Activated CD4-positive, CD25-positive, alpha-beta regulatory T cell treated with anti-CD3 and anti-CD28 coated beads, Interleukin-2, amount 50 U/mL, for 16 hours (primary cell): ENCODE measurements around the gene ARHGAP21.

Source experiments
- DNase-seq: peaks from one replicate; pipeline ENCODE4 v3.0.0-alpha.2; 2020; ENCODE audit warnings: low read depth, low spot score

Gene ARHGAP21

DNA sequence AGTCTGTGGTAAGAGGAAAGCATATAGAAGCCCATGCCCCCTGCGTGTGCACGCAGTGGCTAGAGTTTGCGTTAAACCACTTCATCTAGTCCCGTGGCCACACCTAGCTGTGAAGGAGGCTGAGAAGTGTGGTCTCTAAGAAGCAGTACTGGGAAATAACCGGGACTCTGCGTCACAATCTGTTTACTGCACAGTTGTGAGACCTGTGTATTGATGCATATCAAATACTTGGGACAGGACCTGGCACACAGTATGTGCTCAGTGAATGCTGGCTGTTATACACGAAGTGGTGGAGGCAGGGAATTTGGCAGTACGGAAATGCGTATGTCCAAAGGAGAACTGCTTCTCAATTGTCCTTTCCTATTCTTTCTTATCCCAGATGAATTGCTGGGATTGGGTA lies 149.5 kb downstream of the ARHGAP21 start:
- DNase-seq, result no peak

DNA sequence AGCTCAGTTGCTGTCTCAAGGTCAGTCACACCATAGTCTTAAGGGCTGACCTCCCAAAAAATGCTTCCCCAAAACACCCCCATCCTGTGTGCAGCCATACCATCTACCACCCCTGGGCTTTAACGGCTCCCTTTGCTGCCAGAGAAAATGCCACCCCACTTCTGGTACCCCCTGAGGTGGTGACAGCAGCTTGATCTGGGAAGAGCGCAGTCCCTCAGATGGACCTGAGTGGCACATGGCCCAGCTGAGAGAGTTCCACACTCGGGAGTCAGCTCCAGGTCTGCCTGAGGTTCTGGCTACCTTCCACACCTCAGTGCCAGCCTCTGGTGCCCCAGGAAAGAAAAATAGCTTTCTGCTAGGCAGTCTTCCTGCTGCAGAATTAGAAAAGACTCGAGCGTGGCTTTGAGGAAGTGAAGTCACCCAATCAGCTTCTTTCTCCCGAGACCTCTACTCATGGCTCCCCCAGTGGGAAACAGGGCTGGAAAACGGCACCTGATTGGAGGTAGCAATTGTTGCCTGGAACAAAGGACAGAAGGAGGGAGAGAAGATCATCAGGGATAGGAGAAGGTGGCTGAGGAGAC lies 151.7 kb downstream of the ARHGAP21 start:
- DNase-seq, result no peak

DNA sequence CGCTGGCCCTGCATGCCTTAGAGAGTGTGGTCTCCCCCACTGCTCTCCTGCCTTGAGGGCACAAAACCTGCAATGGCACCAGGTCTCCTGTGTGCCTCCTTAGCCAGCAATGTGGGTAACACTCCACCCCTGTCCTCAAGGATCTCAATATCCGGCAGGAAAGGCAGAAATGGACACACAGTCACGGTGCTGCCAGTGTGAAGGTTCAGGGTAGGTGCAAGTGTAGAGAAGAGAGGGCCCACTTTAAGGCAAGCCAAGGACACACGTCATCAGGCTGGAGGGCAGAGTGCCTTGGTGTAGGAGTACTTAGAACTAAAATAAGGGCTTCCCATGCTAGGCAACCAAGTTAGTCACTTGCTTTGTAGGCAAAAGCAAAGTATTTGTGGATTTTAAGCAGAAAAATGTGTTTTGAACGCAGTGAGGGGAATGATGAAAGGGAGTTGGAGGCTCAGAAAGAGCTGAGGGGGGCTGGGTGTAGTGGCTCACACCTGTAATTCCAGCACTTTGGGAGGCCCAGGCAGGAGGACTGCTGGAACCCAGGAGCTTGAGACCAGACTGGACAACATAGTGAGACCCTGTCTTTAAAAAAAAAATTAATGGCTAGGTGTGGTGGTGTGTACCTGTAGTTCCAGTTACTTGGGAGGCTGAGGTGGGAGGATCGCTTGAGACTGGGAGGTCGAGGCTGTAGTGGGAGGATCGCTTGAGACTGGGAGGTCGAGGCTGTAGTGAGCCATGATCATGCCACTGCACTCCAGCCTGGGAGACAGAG lies 152.8 kb downstream of the ARHGAP21 start:
- no peak for DNase-seq

- no peak for DNase-seq
Measured at GRCh38 chr10:24569828-24570657, 153.6 kb downstream of the ARHGAP21 start.

GRCh38 chr10:24569330-24569796 lies 154.3 kb downstream of the ARHGAP21 start:
- DNase-seq, result no peak

GRCh38 chr10:24568042-24568441 lies 155.6 kb downstream of the ARHGAP21 start:
- DNase-seq, result no peak

GRCh38 chr10:24561453-24561852 lies 162.2 kb downstream of the ARHGAP21 start:
- DNase-seq, result no peak

DNA sequence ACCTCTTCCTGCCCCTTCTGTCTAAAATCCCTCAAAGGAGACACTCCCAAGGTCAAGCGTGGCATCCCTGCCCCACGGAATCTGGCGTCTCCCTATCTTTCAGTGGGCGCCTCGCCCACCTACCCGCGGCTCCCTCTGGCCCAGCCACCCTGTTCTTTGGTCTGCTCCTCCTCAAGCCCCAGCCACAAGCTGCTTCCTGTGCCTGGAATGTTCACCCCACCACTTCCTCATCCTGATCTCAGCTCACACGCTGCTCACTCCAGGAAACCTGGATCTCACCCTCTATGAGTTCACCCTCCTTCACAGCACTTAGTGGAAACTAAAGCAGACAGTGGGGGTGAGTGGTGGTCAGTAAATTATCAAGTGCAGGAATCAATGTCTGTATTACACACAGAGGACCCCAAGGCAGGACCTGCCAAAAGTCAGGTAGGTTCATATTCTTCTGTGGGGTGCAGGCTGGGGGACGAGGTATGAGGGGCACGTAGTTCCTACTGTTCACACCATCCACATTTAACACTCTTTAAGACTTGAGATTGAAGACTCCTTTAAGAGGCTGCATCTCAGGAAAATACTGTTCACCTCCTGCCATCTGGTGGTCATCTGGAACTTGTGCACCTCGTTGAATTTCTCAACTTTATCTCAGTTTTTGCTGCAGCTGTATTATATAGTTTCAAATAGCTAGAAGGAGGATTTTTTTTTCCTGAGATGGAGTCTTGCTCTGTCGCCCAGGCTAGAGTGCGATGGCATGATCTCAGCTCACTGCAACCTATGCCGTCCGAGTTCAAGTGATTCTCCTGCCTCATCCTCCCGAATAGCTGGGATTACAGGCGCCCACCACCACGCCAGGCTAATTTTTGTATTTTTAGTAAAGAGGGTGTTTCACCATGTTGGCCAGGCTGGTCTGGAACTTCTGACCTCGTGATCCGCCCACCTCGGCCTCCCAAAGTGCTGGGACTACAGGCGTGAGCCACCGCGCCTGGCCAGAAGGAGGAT lies 166.6 kb downstream of the ARHGAP21 start:
- no peak for DNase-seq

- no peak for DNase-seq
Measured at GRCh38 chr10:24556126-24556749, 167.4 kb downstream of the ARHGAP21 start.

DNA sequence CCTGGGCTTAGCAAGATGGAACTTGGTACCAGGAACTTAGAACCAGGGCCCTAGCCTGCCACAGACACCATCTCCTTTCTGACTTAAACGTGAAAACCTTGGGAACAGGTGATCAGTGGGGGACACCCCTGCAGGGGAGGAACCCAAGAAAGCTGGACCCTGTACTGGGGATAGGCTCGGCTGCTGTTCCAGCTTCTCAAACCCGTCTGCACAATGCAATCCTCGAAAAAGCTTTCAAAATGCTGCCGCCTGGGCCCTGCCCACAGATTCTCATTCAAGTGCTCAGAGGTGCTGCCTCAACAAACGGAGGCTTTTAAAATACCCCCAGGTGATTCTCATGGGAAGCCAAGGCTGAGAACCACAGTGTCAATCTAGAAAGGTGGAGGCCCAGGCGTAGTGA lies 169.7 kb downstream of the ARHGAP21 start:
- no peak for DNase-seq

- DNase-seq, result no peak
Measured at GRCh38 chr10:24553051-24553612, 170.6 kb downstream of the ARHGAP21 start.

GRCh38 chr10:24552346-24553016 lies 171.2 kb downstream of the ARHGAP21 start:
- DNase-seq, result no peak

DNA sequence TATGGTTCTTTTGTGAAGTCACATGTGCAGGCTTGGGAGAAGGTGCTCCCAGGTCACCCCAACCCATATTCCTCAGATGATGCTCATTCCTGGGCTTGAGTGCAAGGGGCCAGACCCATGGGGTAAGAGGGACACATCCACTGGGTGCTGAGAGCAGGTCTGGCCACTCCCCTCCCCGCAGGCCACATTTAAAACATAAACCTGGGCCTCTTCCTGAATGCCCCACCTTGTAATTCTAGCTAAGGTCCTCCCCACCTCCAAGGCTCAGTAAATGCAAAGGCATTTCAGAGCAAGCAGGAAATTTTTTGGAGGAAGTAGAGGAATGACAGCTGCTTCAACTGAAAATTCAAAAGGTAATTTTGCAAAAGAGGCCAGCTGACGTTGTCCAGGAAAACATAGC lies 172.5 kb downstream of the ARHGAP21 start:
- DNase-seq, result no peak

DNA sequence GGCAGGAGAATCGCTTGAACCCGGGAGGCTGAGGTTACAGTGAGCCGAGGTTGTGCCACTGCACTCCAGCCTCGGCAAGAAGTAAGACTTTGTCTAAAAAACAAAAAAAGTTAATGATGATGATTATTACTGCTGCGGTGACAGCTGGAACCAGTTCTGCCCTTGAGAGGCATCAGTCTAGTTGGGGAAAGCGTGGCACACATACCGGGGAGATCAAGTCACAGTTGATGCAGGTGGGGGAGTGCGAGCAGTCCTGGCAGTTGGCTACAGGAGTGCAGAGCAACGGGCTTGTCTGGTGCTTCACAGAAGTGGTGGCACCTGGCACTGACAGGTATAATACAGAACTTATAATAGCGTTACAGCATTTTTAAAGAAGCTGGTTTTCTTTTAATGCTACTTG lies 173.0 kb downstream of the ARHGAP21 start:
- no peak for DNase-seq

GRCh38 chr10:24545585-24545984 lies 178.1 kb downstream of the ARHGAP21 start:
- DNase-seq, result no peak

DNA sequence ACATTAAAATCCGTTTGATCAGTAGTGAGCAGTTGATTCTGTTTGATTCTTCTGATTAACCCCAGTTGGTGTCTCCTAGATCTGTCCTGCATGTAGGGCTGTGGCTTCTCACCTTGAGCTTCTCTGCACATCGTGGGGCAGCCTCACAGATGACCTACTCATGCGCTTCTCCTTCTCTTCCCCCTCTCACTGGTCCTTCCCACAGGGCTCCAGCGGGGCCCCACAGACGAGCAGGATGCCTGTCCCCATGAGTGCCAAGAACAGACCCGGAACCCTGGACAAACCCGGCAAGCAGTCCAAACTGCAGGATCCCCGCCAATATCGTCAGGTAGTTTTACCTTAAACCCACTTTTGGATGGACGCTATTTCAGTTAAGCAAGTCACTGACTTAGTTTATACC lies 178.9 kb downstream of the ARHGAP21 start:
- DNase-seq, result no peak

- DNase-seq, result no peak
Measured at GRCh38 chr10:24542314-24543270, 181.1 kb downstream of the ARHGAP21 start.

GRCh38 chr10:24541239-24541753 lies 182.4 kb downstream of the ARHGAP21 start:
- no peak for DNase-seq
